ENCODE data around the gene KAZN. TPM values are rescaled to one million over a fixed set of nuclear protein-coding genes. Genes with fewer than 3 reads are reported as not detected.

Gene KAZN
- total RNA-seq, 1 donor, result 3.9 TPM

DNA sequence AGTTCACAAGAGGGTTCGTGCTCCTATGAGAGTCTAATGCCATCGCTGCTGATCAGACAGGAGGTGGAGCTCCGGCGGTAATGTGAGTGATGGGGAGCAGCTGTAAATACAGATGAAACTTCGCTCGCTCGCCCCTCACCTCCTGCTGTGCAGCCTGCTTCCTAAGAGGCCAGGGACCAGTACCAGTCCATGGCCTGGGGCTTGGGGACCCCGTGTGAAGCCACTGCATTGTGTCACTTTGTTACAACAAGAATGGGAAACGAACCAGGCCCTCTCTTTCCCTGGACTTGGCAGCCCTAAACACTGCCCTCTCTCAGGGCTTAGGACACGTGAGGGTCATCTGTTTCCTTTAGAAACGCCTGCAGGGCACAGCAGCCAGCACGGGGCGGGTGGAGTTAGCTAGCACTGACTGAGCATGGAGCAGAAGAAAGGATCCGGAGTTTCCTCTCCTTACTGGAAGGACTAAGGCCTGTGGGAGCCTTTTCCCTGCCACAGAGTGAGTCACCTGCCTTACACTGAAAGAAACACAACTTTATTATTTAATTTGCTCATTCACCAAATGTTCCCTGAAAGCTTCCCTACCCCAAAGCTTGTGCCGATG is 369.9 kb downstream of the KAZN start:
- H3K4me3 ChIP-seq (ENCODE audit: low read depth, low read length), result no peak overlapping the region
- TF ChIP-seq, protein P1, sequence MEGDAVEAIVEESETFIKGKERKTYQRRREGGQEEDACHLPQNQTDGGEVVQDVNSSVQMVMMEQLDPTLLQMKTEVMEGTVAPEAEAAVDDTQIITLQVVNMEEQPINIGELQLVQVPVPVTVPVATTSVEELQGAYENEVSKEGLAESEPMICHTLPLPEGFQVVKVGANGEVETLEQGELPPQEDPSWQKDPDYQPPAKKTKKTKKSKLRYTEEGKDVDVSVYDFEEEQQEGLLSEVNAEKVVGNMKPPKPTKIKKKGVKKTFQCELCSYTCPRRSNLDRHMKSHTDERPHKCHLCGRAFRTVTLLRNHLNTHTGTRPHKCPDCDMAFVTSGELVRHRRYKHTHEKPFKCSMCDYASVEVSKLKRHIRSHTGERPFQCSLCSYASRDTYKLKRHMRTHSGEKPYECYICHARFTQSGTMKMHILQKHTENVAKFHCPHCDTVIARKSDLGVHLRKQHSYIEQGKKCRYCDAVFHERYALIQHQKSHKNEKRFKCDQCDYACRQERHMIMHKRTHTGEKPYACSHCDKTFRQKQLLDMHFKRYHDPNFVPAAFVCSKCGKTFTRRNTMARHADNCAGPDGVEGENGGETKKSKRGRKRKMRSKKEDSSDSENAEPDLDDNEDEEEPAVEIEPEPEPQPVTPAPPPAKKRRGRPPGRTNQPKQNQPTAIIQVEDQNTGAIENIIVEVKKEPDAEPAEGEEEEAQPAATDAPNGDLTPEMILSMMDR (IDR thresholded peaks at IDR 0.05; ENCODE audit: insufficient read depth, low read length), result no peak
- peak; percentile 88 for DNase-seq (ENCODE audit: low read depth)

DNA sequence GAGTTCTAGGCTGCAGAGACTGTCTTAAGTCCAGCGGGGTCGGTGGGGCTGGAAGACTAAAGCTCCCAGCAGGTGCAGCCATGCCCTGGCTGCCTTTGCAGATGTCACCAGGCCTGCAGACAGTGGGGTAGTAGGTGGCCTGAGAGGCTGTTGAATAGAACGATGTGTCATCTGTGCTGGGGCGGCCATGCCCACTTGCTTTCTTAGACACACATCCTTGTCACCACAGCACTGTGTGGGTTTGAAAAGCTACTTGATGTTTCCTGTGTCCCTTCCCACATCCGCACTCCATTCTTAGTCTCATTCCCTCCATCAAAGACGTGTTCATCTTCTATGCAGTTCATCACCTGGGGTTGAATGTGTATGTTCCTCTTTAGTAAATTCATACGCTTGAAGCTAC is 370.5 kb downstream of the KAZN start:
- H3K4me3 ChIP-seq (ENCODE audit: low read depth, low read length), result no peak overlapping the region
- TF ChIP-seq, protein P1 (IDR thresholded peaks at IDR 0.05; ENCODE audit: insufficient read depth, low read length), result no peak
- no peak for DNase-seq (ENCODE audit: low read depth)

DNA sequence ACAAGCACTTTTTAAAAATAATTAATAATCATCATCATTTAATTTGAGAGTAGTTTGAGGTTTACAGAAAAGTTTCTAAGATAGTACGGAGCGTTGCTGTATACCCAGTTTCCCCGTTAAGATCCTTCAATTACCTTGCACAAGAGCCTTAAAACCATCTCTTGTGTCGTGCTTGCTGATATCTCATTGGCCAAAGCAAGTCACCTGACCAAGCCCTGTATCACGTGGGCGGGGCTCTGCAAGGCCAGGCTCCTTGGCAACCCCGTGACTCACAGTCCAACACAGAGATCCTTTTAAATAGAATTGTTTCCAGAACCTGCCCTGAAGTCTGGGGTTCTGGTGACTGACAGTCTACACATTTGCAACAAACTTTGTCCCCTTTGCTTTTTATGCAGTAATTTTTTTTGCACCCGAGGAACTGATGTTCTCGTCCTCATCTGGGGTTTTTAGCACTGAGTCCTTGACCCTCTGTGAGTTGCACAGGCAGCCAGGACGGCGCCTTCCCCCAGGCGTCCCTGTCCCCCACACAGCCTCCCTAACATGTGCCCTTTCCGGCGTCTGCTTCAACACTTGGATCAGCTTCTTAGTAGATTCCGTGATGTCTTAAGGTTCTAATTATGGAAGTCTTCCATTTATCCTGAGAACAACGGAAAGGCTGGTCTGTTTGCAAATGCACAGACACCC is 371.8 kb downstream of the KAZN start:
- TF ChIP-seq, protein P1 (IDR thresholded peaks at IDR 0.05; ENCODE audit: insufficient read depth, low read length), result no peak
- DNase-seq (ENCODE audit: low read depth), result peak; percentile 87
- H3K4me3 ChIP-seq (ENCODE audit: low read depth, low read length), result no peak overlapping the region

DNA sequence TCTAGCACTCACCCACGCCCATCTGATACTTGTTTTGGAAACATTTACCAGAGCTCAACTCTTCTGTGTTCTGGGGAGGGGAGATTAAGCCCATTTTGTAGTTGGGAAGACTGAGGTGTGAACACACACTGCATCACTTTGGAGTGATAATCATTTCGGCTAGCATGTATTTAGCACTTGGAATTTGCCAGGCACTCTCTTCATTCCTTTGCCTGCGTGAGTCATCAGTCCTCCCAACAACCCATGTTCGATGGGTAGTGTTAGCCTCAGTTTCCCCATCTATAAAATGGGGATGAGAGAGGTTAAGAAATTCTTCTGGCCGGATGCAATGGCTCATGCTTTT is 372.3 kb downstream of the KAZN start:
- TF ChIP-seq, protein P1 (IDR thresholded peaks at IDR 0.05; ENCODE audit: insufficient read depth, low read length), result no peak
- peak; percentile 18 for DNase-seq (ENCODE audit: low read depth)
- no peak overlapping the region for H3K4me3 ChIP-seq (ENCODE audit: low read depth, low read length)

DNA sequence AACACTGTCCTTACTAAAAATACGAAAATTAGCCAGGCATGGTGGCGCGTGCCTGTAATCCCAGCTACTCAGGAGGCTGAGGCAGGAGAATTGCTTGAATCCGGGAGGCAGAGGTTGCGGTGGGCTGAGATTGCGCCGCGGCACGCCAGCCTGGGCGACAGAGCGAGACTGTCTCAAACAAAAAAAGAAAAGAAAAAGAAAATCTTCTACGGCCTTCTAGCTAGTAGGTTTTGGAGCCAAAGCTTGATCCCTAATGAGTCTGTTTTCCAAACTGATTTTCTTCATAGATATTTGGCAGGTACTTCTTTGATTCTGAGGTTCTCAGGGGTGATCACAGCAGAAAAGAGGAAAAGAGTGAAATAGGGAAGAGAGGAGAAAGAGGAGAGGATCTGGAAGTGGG is 372.7 kb downstream of the KAZN start:
- no peak for DNase-seq (ENCODE audit: low read depth)
- no peak overlapping the region for H3K4me3 ChIP-seq (ENCODE audit: low read depth, low read length)
- TF ChIP-seq, protein P1 (IDR thresholded peaks at IDR 0.05; ENCODE audit: insufficient read depth, low read length), result no peak

DNA sequence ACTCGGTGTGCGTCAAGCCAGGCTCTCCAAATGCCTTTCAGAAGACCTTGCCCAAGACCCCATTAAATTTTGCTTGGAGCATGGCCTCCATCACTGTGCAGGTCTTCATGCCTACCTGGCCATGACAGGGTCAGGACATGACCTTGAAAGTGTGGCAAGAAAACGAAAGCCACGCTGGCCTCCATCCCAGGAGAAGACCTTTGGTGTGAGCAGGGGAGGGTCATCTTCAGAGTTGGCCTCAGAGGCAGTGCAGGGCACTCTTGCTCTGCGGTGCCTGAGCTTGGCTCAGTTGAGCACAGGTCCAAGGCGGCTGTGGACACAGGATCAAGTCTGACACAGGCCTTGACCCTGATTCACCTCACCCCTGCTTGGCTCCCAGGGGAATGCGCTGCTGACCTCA is 373.6 kb downstream of the KAZN start:
- TF ChIP-seq, protein P1 (IDR thresholded peaks at IDR 0.05; ENCODE audit: insufficient read depth, low read length), result no peak
- DNase-seq (ENCODE audit: low read depth), result no peak
- H3K4me3 ChIP-seq (ENCODE audit: low read depth, low read length), result no peak overlapping the region

Measured in fibroblast of the aortic adventitia (primary cell).